ENCODE data around the gene PDGFD.

Gene PDGFD

DNA sequence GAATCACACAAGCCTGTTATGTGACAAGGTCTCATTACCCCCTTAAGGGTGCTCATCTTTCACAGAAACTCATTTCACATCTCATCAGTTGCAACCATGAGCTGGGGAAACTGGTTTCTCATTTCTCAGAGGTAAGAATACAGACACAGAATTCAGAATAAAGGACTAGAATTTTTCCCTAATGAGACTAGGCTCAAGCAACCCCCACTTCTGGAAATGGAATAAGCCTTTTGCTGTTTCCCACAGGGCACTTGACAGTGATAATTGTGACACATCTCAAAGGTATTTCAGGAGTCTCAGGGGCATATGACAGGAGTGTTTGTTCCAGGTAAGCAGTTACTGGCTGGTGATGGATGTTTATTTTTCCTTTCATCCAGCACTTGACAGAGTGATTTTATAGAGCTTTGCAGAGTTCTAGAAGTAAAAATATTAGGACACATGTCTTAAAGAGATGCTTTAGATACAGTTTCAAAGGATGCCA is 240.5 kb downstream of the PDGFD start:
- DNase-seq: no peak

DNA sequence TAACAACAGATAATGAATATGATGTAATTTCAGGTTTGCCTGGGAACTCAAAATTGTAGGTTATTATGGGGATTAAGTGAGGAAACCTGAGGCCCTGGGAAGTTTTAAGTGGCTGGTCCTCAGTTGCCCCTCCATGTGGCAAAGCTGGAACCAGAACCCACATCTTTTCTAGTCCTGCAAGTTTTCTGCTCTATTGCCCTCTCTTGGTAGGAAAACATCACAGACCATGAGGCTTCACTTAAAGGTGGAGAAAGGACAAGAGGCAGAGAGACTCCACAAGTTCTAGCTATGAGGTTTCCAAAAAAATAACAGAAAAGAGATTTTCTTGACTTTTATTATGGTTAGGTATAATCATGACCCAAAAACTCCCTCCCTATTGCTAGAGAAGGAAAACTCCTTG is 243.0 kb downstream of the PDGFD start:
- DNase-seq: peak in 1 of 56 donors; percentile 15

DNA sequence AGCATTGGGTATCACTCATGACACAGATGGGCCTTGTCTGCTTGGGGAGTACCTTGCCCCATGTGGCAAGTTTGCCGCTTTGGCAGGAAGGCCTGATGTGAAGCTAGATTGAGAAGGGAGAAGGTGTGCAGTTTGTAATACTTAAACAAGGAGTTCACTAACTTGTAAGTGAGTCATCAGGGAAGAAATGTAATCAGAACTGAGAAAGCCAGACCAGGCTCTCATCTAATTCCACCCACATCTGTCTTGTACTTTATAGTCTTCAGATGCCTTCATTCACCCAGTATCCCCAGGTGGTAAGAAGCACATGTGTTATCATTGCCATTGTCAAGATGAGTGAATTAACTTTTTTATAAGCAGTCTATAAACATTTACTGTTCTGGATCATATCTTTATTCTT is 243.5 kb downstream of the PDGFD start:
- no peak for DNase-seq

DNA sequence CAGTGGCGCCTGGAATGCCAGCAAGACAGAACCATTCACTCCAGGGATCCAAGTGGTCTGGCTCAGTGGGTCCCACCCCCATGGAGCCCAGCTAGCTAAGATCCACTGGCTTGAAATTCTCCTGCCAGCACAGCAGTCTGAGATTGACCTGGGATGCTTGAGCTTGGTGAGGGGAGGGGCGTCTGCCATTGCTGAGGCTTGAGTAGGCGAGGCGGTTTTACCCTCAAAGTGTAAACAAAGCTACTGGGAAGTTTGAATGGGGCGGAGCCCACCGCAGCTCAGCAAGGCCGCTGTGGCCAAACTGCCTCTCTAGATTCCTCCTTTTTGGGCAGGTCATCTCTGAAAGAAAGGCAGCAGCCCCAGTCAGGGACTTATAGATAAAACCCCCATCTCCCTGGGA is 253.2 kb downstream of the PDGFD start:
- no peak for DNase-seq

DNA sequence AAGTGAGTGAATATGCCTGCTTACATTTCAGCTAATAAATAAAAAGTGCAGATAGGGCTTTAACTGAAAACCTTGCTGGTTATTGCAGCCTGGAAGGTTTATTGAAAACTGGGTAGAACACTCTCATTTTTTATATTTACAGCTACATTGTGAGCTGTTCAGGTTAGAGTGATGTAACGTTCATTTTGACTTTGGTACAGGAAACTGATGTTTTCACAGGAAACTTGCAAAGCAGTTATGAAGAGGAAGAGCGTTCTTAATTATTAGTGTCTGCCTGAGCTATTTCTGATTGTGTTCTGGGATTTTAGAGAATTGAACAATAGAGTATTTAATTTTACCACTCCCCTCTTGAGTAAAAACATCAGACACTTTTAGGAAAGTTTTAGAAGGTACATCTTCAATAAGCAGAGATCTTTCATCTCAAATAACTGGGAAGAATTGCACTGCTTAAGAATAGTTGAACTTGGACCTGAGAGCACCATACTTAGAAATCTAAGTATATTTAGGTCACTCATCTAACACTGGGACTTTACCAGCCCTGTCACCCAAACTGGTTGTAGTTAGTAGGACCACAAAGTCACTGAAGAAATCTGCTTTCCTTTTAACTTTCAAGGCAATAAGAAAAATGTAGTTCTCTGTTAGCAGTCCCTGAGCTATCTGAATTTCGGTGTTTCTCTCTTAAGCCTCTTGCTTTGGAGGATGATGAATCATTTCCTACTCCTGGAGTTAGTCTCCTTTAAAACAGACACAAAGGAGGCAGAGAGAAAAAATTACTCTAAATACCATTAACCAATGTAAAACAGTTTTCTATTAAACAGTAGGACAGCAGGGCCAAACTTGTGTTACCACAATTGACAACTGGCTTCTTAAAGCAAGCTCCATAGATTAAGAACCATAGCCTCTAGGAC is 256.1 kb downstream of the PDGFD start:
- DNase-seq: no peak

DNA sequence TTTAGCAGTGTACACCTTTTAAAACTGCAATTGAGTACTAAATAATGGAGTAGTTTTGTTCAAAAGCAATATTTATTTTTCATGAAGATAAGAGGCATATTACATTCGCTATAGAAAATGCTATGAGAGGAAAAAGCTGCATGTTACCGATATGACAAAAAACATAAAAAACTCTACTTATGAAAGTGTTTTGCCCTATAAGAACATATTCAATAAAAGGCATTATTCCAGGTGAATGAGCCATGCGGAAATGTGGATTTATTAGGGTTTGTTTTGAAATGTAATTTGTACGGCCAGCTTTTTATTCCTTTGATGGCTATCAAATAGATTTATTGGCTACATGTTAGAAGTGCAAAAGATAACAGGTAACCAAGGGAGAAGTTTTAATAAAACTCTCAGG is 256.8 kb downstream of the PDGFD start:
- no peak for DNase-seq

DNA sequence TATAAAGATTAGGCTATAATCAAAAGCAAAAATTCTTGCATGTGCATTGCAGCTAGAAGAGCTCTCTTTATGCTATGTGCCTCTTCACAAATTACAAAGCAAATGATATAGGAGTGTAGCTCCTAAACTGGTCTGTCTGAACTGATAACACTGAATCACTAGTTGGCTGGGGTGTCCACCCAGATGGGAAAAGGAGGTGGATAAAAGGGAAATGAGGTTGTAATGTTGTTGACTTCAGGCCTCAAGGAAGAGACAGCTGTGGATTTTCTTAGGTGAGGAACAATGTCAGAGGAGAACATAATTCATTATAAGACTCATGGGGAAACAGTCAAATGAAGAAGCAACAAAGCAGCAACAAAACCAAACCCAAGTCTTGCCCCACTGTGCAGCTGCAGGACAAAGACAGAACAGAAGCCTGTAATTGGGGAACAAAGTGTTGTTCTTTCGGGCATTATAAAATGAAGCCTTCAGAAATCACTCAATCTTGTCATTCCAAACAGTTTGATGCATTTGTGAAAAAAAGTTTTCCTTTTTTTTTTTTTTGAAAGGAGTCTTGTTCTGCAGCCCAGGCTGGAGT is 257.6 kb downstream of the PDGFD start:
- DNase-seq: no peak

DNA sequence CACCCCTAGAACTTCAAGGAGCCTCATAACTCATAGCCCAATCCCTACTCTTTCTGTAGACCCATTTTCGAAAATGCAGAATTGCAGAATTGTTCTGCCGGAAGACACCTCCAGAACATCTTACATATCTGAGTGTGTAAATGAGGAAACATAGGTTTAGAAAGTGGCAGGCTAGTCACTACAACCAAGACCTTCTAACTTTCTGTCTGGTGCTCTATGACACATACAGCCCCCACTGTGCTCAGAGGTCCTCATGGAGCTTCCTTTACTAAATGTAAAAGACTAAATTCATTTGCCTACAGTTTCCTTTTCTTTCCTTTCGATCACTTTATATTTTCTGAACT is 259.7 kb downstream of the PDGFD start:
- DNase-seq: no peak

DNA sequence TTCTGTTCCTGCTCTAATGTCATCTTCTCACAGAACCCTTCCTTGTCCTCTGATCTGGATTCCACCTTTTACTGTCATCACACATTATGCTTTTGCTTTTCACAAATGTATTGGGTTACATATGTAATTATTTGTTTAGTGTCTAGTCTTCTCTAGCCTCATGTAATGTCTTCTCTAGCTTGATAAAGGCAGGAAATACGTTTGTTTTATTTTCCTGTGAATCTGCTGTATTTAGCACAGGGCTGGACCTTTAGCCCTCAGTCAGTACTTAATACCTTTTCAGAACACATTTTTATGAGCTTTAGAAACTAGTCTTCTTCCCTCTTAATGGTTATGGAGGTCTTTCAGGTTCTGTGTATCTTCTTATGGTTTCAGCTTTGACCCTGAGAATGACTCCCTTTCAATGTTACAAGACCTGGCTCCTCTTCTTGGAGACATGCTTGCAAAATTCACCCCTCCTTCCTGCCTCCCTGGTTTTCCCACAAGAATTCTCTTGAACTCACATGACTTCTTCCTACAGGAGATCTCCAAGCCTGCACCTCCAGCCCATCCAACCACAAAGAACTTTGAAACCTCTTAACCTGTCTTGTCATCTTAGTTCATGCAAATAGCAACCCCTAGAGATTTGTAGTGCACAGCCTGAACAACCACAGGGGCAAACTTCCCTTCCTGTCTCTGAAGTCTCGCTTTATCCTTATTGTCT is 260.2 kb downstream of the PDGFD start:
- no peak for DNase-seq

DNA sequence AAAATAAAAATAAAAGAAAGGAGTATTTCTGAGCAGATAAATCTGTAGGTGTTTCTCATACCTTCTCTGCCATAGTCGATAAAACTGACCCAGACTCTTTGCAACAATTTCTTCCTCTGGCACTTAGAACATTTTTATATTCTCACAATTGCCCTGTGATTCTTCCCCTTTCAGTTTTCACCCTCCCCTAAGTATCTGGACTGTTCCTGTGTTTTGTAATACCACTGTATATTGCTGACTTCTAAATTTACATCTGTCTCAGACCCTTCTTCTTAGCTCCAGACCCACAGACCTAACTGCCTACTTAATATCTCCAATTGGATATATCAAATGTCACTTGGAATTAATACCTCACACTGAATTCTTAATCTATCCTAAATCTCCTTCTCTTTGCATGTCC is 261.0 kb downstream of the PDGFD start:
- no peak for DNase-seq

DNA sequence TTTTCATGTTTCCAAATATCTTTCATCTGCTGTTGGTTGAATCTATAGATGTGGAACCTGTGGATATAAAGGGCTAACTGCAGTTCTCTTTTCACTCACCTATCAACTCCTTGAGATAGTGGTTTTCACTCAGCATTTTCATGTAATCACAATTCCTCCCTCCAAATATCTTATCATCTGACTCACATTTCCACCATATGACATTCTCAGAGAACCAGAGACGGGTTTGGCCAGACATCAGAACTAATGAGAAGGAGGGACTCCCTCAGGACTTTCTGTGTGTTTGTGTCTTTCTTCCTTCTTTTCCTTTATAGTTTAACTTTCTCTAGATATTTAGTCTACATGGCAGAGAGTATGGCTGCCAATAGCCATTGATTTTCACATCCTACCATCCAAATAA is 262.3 kb downstream of the PDGFD start:
- no peak for DNase-seq

DNA sequence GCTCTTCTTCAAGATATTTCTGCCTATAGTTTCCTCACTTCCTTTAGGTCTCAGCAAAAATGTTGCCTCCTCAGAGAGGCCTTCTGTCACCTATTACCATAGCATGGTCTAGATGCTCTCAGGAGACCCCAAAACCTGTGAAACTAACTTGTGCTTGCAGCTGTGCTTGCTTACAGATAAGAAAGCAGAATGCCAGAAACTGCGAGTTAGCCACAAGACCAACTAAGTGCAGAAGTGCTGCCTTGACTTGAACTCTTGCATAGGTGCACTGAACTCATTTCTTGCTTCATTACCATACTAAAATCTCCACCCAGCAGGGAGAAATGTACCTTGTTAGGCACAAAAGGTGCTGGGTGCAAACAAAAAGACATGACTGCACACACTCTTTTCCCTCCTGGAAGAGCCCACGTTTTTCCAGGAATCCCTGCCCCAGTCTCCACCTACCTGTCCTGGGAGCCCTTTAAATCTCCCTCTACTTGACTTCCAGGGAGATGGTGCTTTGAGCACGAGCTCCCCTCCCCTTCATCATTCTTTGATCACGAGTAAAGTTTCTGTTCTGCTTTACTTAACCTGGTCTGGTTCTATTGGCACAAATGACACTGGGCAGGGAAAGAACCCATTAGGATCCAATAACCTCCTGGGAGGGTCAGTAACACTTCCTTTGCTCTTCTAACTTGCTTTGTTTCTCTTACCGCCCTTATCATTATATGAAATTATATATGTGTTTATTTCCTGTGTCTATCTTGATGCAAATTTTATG is 265.2 kb downstream of the PDGFD start:
- DNase-seq: no peak

DNA sequence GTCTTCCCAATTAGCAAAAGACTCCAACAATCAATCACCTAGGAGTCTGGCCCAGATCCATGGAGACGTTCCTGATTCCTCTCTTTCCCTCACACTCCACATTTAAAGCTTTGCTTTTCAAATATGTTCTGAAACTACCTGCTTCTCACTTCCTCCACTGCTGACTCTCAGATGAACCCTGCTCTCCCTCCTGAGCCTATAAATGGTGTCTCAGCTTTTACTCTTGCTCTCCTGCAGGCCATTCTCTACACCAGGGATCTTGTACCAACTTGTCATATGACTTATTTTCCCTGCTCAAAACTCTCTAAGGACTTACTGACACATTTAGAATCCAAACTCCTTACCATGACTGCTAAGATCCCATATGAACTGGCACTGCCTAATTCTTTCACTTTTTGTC is 265.9 kb downstream of the PDGFD start:
- DNase-seq: no peak

DNA sequence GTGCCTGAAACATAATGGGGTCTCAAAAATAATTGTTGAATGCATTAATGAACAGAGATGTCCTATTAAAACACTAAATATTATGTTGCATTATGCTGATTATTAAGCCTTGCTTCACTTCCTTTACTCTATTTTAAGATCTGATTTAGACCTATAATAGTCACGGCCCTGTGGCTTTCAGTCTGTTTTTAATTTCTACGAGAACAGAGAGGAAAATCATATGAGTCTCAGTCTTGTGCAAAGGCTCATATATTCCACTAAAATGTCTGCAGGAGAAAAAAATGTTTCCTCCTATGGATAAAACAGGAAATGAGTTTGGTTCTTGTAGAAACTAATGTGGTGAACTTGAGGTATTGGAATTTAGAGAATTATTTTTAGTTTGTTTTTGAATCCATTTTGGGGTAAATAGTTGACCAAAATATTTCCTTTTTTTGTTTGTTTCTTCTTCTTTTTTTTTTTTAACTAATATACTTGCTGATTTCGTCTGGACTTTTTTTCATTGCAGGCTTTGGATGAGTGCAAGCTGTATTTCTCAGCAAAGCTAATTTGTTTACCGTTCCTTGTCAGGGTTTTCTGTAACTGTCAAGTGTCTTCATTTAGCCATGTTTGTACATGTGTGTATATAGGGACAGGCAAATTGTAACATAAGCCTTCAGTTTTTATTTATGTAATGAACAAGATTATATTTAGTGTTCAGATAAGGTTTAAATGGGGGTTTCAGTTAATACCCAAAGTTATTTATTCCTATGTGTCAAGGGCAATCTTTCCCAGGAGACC is 266.6 kb downstream of the PDGFD start:
- DNase-seq: no peak

DNA sequence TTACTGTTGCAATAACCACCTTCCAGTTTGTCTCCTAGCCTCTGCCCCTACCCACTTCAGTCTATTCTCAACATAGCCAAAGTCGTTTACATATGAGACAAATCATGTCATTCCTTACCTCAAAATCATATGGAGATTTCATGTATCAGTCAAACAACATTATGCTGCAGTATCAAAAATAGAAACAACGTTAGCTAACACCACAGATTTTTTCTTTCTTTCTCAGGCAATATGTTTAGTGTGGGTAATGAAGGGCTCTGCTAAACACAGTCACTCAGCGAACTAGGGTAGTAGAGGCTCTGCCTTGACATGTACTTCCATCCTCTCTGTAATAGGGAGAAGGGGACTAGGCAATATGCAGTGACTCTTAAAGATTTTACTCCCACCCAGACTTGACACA is 268.8 kb downstream of the PDGFD start:
- DNase-seq: no peak

DNA sequence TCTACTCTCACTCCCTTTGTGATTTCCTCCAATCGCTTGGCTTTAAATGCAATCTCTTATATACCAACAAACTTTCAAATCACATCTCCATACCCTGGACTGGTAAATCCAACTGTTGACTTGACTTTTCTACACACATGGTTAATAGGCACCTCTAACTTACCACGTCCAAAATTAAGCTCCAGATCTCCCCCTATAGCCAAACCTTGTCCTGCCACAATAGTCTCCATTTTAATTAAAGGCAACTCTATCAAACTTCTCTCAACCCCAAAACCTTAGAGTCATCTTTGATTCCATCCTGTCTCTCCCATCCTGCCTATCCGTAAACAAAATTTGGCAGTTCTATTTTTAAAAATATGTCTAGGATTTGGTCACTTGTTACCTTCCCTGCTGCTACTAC is 269.3 kb downstream of the PDGFD start:
- no peak for DNase-seq

DNA sequence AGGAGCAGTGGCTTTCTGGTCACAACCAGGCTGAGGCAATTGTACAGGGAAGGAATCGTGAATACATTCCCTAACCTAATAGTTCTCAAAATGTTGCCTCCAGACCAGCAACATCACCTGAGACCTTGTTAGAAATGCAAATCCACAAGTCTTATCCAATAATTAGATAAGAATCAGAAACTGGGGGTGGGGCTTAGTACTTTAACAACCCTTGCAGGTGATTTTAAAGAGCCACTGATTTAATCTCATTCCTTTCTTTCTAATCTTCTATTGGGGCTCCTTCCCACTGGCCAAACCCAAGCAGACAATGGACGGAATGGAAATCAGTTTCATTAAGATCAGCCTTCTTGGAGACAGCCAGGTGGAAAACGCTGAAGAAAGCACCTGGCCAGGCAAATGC is 269.9 kb downstream of the PDGFD start:
- no peak for DNase-seq

DNA sequence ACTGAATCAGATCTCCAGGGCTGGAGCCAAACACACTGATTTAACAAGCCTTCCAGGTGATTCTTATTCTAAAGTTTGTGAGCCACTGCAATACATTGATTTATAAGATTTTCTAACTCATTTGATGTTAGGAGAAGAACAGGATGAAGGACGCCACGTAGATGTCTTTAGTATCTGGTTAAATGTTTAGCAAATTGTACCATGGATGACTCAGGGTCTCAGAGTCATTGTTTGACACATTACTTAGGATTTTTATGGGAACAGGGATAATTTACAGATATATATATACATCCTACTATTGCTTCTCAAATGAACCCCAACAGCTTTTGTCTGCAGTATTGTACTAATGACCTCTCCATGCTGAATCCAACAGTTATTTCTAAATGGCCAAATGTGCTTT is 270.6 kb downstream of the PDGFD start:
- no peak for DNase-seq

DNA sequence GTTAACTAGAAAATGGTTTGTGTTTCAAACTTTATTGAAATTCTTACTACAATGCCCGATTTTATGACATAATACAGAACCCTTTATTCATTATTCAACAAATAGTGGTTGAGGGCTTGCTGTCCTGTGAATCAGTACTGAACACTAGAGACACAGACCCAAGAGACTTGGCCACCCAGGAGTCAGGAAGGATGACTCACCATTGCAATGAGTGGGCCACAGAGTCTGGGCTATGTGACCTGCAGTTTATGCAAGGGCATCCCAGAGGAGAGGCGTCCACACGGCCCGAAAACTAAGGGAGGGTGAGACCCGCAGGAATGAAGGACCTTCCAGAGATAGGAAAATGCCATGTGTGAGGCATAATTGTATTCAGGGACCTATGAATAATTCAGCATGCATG is 271.3 kb downstream of the PDGFD start:
- DNase-seq: peak in 2 of 56 donors; percentile 6 to 52

DNA sequence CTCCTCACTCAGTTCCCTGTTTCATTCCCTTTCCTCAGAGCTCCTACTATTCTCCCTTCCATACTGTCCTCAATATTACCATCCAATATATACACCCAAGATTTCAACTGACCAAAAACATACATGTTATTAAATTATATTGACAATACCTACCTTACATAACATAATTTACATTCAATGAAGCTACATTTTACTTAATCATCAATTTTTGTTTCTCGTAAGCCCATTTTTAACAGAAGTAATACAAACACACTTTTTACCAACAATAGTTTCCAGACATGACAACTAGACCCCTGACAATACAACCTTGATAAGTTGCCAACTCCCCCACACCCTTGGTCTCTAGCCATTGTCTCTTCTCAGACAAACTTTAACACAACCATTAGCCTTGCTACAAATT is 273.3 kb downstream of the PDGFD start:
- DNase-seq: no peak

DNA sequence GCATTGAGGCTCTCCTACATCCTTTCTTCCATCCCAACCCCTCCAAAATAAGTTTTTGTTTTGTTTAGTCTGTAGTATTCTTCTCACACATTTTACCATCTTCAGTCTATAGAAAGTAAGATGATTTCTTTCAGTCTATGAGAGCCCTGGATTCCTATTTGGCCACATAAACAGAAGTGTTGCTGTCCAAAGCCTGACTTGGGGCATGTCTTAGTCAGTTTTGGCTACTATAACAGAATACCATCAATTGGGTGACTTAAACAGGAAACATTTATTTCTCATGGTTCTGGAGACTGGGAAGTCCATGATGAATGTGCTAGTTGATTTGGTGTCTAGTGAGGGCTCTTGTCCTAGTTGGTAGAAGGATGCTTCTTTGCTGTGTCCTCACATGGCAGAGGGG is 274.3 kb downstream of the PDGFD start:
- no peak for DNase-seq

All from amygdala (tissue), 56 donors.